A549 (cell line): ENCODE data around the gene ST6GAL1. TPM values are rescaled to one million over a fixed set of nuclear protein-coding genes. Genes with fewer than 3 reads are reported as not detected.

Source experiments
- ATAC-seq, 2 experiments: fragments of 200-7000 bp in 1 of 2; fragments of >200 bp in 1 of 2; cut with Nextera tagmentation in 1 of 2; cut with Tn5 transposase in 1 of 2; 3 replicates each; pipeline versions ENCODE4 v1.8.0 to v1.9.1; 2018 to 2020; ENCODE audit warnings: mild to moderate bottlenecking in 1 of 2, moderate library complexity in 1 of 2
- CTCF ChIA-PET: fragments of 300-600 bp; sonication (Branson Sonifier 250); formaldehyde crosslinking; extraction: SDS; loops from one replicate; lab custom pipeline; 2021; ENCODE audit warnings: antibody characterized with exemption, inconsistent platforms; lab: Yijun Ruan, JAX
- POLR2A ChIA-PET: fragments of 350-600 bp; formaldehyde crosslinking; extraction: SDS; loops from one replicate; lab custom pipeline; 2021; ENCODE audit warnings: antibody characterized with exemption, inconsistent platforms; lab: Yijun Ruan, JAX
- DNase-seq, 2 experiments: peaks; one replicate each; pipeline versions ENCODE4 v3.0.0 to v3.0.0-alpha.2; 2011 to 2016; ENCODE audit warnings: low read depth in 1 of 2, low spot score in 1 of 2
- FAIRE-seq: peaks from 2 replicates; lab custom pipeline; 2011; peaks lifted over from hg19 to GRCh38; lab: Jason Lieb, UNC
- H3K27ac ChIP-seq, 2 experiments: fragments of >200 bp; sonication (Bioruptor Twin); formaldehyde crosslinking; 3 replicates each; pipeline ENCODE4 v1.5.1; 2016 to 2017
- H3K4me1 ChIP-seq: fragments of >200 bp; sonication (Bioruptor Twin); formaldehyde crosslinking; 3 replicates; pipeline ENCODE4 v1.6.1; 2016
- H3K4me2 ChIP-seq: fragments of >200 bp; sonication (Bioruptor Twin); formaldehyde crosslinking; 3 replicates; pipeline ENCODE4 v1.6.1; 2016
- H3K4me3 ChIP-seq: fragments of >200 bp; sonication (Bioruptor Twin); formaldehyde crosslinking; 3 replicates; pipeline ENCODE4 v1.5.1; 2016
- H3K9me3 ChIP-seq: fragments of >200 bp; sonication (Bioruptor Twin); formaldehyde crosslinking; 3 replicates; pipeline ENCODE4 v1.6.1; 2016
- BHLHE40 ChIP-seq: IDR thresholded peaks from 2 replicates; pipeline ENCODE4 v1.6.1; 2012; ENCODE audit warnings: low read depth, low read length, inconsistent platforms
- CBX2 ChIP-seq: fragments of 200-600 bp; sonication (generic); IDR thresholded peaks from 2 replicates; pipeline ENCODE4 v1.6.1; 2016; ENCODE audit warnings: low read depth, mild to moderate bottlenecking, borderline replicate concordance
- FOSL2 ChIP-seq, 2 experiments: fragments of 450-650 bp in 1 of 2; fragments of >200 bp in 1 of 2; sonication (Bioruptor Twin) in 1 of 2; formaldehyde crosslinking; IDR thresholded peaks; 2 replicates each; pipeline versions ENCODE4 v1.5.0 to v1.6.1; 2016 to 2020; ENCODE audit warnings: mild to moderate bottlenecking in 1 of 2, moderate library complexity in 1 of 2
- HES2 ChIP-seq: fragments of >200 bp; sonication (Bioruptor Twin); formaldehyde crosslinking; IDR thresholded peaks from 2 replicates; pipeline ENCODE4 v1.6.1; 2016
- HMGXB4 ChIP-seq: fragments of 250-450 bp; sonication (Bioruptor Pico); IDR thresholded peaks from 2 replicates; pipeline ENCODE4 v1.5.0; 2021; ENCODE audit warnings: mild to moderate bottlenecking, moderate library complexity, borderline replicate concordance
- HOXA7 ChIP-seq: fragments of 250-450 bp; sonication (Bioruptor Pico); IDR thresholded peaks from 2 replicates; pipeline ENCODE4 v1.5.0; 2020; ENCODE audit warnings: mild to moderate bottlenecking, moderate library complexity
- JUN ChIP-seq, 2 experiments: fragments of >200 bp; sonication (Bioruptor Twin); formaldehyde crosslinking; IDR thresholded peaks; 2 replicates in 1 of 2; 3 replicates in 1 of 2; pipeline ENCODE4 v1.6.1; 2016 to 2017
- MAZ ChIP-seq: fragments of 150-350 bp; IDR thresholded peaks from 2 replicates; pipeline ENCODE4 v1.6.1; 2014; ENCODE audit warnings: antibody characterized with exemption, low read depth, low read length, borderline replicate concordance
- MYC ChIP-seq: IDR thresholded peaks from 2 replicates; pipeline ENCODE4 v1.6.1; 2012; ENCODE audit warnings: mild to moderate bottlenecking, inconsistent platforms, low read length, improper control_type of control experiment, borderline replicate concordance
- NPAS2 ChIP-seq: fragments of 250-450 bp; sonication (Bioruptor Pico); IDR thresholded peaks from 2 replicates; pipeline ENCODE4 v1.8.0; 2022; ENCODE audit warnings: mild to moderate bottlenecking, moderate library complexity, borderline replicate concordance
- POLR2A ChIP-seq: IDR thresholded peaks from 2 replicates; pipeline ENCODE4 v1.6.1; 2012; ENCODE audit warnings: mild to moderate bottlenecking, low read length
- RCOR1 ChIP-seq: fragments of 150-350 bp; IDR thresholded peaks from 2 replicates; pipeline ENCODE4 v1.6.1; 2014; ENCODE audit warnings: antibody characterized with exemption, low read length, low read depth
- RNF2 ChIP-seq: fragments of 200-600 bp; sonication (generic); IDR thresholded peaks from 2 replicates; pipeline ENCODE4 v1.6.1; 2016; ENCODE audit warnings: low read depth, mild to moderate bottlenecking, antibody characterized with exemption, moderate library complexity, borderline replicate concordance
- SREBF2 ChIP-seq: fragments of 450-650 bp; IDR thresholded peaks from 2 replicates; pipeline ENCODE4 v1.6.1; 2014; ENCODE audit warnings: mild to moderate bottlenecking, moderate library complexity
- TP53 ChIP-seq: fragments of 250-450 bp; sonication (Bioruptor Pico); IDR thresholded peaks from 2 replicates; pipeline ENCODE4 v1.5.0; 2021; ENCODE audit warnings: mild to moderate bottlenecking, moderate library complexity
- ZC3H11A ChIP-seq: fragments of 450-650 bp; IDR thresholded peaks from 2 replicates; pipeline ENCODE4 v1.6.1; 2014; ENCODE audit warnings: antibody characterized with exemption, mild to moderate bottlenecking
- ZSCAN20 ChIP-seq: fragments of 250-450 bp; sonication (Bioruptor Pico); IDR thresholded peaks from 2 replicates; pipeline ENCODE4 v1.8.0; 2022; ENCODE audit warnings: mild to moderate bottlenecking, moderate library complexity
- WGBS: methylation state at CpG from one replicate; pipeline ENCODE4 v1.1.6; 2017; ENCODE audit errors: missing lambda C conversion rate; 5-methylcytosine and 5-hydroxymethylcytosine counted together
- polyA plus RNA-seq, 4 experiments: library from polyadenylated mRNA; depleted of rRNA in 3 of 4; stranded (reverse); fragments of >200 nt; fragmentation: RNase III in 1 of 4; extraction: RNeasy Plus Mini Kit Qiagen cat#74134 plus additional on column Dnase treatment in 1 of 4; gene quantifications; 2 replicates in 3 of 4; 3 replicates in 1 of 4; pipeline ENCODE4 v1.2.3, GENCODE V29; 2011 to 2017
- TF ChIP-seq, protein P1 (sequence below): IDR thresholded peaks from 2 replicates; pipeline ENCODE4 v1.6.1; 2012; ENCODE audit warnings: low read depth, borderline replicate concordance
- TF ChIP-seq, protein P2 (sequence below): IDR thresholded peaks from 2 replicates; pipeline ENCODE4 v1.6.1; 2012
- TF ChIP-seq, protein P3 (sequence below): fragments of >200 bp; sonication (Bioruptor Twin); formaldehyde crosslinking; IDR thresholded peaks from 3 replicates; pipeline ENCODE4 v1.6.1; 2016

The ST6GAL1 gene
- polyA plus RNA-seq, 2 of the 4 experiments (the other 2 are of a cell fraction) = 3.9 to 6.5 TPM

- 92% methylated on average over 8 of the region's 8 CpGs for WGBS
- no peak for TF ChIP-seq FOSL2 (IDR thresholded peaks at IDR 0.05)
- TF ChIP-seq FOSL2 (CRISPR knock-in tag; IDR thresholded peaks at IDR 0.05) = no peak
- no peak for TF ChIP-seq HOXA7 (CRISPR knock-in tag)
- TF ChIP-seq HMGXB4 (CRISPR knock-in tag) = no peak
- TF ChIP-seq CBX2 = no peak
- TF ChIP-seq, protein P1, sequence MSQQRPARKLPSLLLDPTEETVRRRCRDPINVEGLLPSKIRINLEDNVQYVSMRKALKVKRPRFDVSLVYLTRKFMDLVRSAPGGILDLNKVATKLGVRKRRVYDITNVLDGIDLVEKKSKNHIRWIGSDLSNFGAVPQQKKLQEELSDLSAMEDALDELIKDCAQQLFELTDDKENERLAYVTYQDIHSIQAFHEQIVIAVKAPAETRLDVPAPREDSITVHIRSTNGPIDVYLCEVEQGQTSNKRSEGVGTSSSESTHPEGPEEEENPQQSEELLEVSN = no peak
- no peak for TF ChIP-seq RCOR1
- no peak for TF ChIP-seq MYC
- no peak for TF ChIP-seq JUN (IDR thresholded peaks at IDR 0.05)
- TF ChIP-seq, protein P2, sequence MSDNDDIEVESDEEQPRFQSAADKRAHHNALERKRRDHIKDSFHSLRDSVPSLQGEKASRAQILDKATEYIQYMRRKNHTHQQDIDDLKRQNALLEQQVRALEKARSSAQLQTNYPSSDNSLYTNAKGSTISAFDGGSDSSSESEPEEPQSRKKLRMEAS = no peak
- TF ChIP-seq TP53 = no peak
- TF ChIP-seq POLR2A = no peak
- TF ChIP-seq, protein P3, sequence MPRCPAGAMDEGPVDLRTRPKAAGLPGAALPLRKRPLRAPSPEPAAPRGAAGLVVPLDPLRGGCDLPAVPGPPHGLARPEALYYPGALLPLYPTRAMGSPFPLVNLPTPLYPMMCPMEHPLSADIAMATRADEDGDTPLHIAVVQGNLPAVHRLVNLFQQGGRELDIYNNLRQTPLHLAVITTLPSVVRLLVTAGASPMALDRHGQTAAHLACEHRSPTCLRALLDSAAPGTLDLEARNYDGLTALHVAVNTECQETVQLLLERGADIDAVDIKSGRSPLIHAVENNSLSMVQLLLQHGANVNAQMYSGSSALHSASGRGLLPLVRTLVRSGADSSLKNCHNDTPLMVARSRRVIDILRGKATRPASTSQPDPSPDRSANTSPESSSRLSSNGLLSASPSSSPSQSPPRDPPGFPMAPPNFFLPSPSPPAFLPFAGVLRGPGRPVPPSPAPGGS = no peak
- no peak for TF ChIP-seq MAZ
- TF ChIP-seq ZSCAN20 (CRISPR knock-in tag) = no peak
- TF ChIP-seq NPAS2 (CRISPR knock-in tag) = no peak
- no peak for TF ChIP-seq RNF2
- TF ChIP-seq BHLHE40 = no peak
- no peak for TF ChIP-seq ZC3H11A
- no peak for TF ChIP-seq SREBF2
- Histone ChIP-seq H3K27ac (no peak overlapping the region), H3K9me3 (no peaks in the 10 kb centered on the region), H3K4me3 (no peak overlapping the region), H3K4me2 (no peak overlapping the region), H3K4me1 (peaks cover 18% of the 10 kb centered on the region)
- ChIA-PET POLR2A (no interaction called here), CTCF (no interaction called here)
- FAIRE-seq (no peak), DNase-seq (no peak), ATAC-seq (no peak)
Observed at GRCh38 chr3:187042874-187043458, 112.6 kb downstream of the ST6GAL1 start.

DNA sequence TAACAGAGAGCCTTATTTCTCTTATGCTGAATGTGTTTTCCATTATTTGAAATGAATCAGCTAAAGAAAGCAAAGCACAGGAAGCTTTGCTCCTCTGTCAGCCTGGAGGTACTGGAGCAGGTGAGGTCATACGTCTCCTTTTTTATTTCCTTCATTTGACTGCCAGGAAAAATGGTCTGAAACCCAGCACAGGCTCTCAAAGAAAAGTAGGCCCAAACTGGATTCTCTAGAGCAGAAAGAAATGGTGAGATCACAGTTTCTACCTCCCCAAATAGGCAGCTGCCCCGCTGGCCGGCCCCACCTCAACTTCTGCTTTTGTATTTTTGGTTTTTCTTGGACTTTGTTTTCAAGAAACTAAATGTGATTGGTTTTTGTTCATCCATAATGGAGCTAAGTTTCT lies 113.9 kb downstream of the ST6GAL1 start:
- Histone ChIP-seq H3K9me3 (no peaks in the 10 kb centered on the region), H3K4me3 (no peak overlapping the region), H3K27ac (no peak overlapping the region), H3K4me2 (no peak overlapping the region), H3K4me1 (peaks cover 18% of the 10 kb centered on the region)
- WGBS = 88% methylated on average over 3 of the region's 3 CpGs
- DNase-seq (no peak), ATAC-seq (no peak), FAIRE-seq (no peak)
- no peak for TF ChIP-seq HES2
- POLR2A ChIA-PET = no interaction called here
- CTCF ChIA-PET = interaction anchor here (0.7 kb wide), 1 partner anchor 112 kb away, joined by 3 read pairs; no protein-coding TSS in a partner anchor
